ENCODE results near the gene MARCHF9. TPM values are rescaled to one million over a fixed set of nuclear protein-coding genes. Genes with fewer than 3 reads are reported as not detected.
A peak's percentile ranks its signal among the peaks of the same experiment; 100 is the strongest.
"Not testable (repeated sequence)": the region's sequence is repeated elsewhere in the genome, so short reads cannot be mapped to it uniquely, and the experiment has no call there.

MARCHF9 gene
- 10 to 100 TPM in 2 of 4 donors, 1 to 10 TPM in 2; 4.2 to 19.8 (median 10.4) TPM for total RNA-seq

GRCh38 chr12:57754411-57755193 is at the start of gene MARCHF9:
Gene MARCHF9, plus strand, starts transcription at chr12:57755103. Its CDS starts 426 bp downstream, at chr12:57755529.
- no peak for DNase-seq (ENCODE audit: low spot score in 2 of 2)
- H3K27ac ChIP-seq, result peak within 1 kb of the TSS; percentile 37 to 86 (median 70)
- TF ChIP-seq CTCF (IDR thresholded peaks at IDR 0.05) (no peak), EP300 (IDR thresholded peaks at IDR 0.05) (no peak), POLR2A (IDR thresholded peaks at IDR 0.05) (no peak)

GRCh38 chr12:57707250-57707649 is 47.7 kb upstream of the MARCHF9 start:
- Histone ChIP-seq H3K27ac (no peak overlapping the region), H3K27me3 (no peaks in the 10 kb centered on the region), H3K36me3 (peaks cover 0 to 84% (median 0%) of the 10 kb centered on the region in 3 donors), H3K9me3 (peaks cover 0 to 15% (median 0%) of the 10 kb centered on the region in 4 donors), H3K4me3 (no peak overlapping the region), H3K4me1 (no peaks in the 10 kb centered on the region)
- TF ChIP-seq CTCF (IDR thresholded peaks at IDR 0.05), result no peak
- no peak for TF ChIP-seq EP300 (IDR thresholded peaks at IDR 0.05)
- TF ChIP-seq POLR2A (IDR thresholded peaks at IDR 0.05), result no peak
- no peak for DNase-seq (ENCODE audit: low spot score in 2 of 2)
- 92 to 95% methylated on average over 3 of the region's 3 CpGs for WGBS, 2 donors

More at GRCh38 chr12:57754411-57755193, at the start of gene MARCHF9:
- 2 to 3% methylated on average over 20 to 21 of the region's 41 CpGs for WGBS, 2 donors
- no peaks in the 10 kb centered on the region for H3K9me3 ChIP-seq
- peaks cover 0 to 52% (median 20%) of the 10 kb centered on the region in 4 donors for H3K4me1 ChIP-seq
- peaks cover 0 to 41% (median 6%) of the 10 kb centered on the region in 3 donors for H3K36me3 ChIP-seq
- no peaks in the 10 kb centered on the region for H3K27me3 ChIP-seq
- peak within 1 kb of the TSS; percentile 57 to 90 (median 70) for H3K4me3 ChIP-seq

- Histone ChIP-seq H3K9me3 (peaks cover 0 to 10% (median 0%) of the 10 kb centered on the region in 4 donors), H3K27me3 (no peaks in the 10 kb centered on the region), H3K36me3 (peaks cover 0 to 84% (median 0%) of the 10 kb centered on the region in 3 donors), H3K4me1 (no peaks in the 10 kb centered on the region), H3K27ac (no peak overlapping the region), H3K4me3 (no peak overlapping the region)
- TF ChIP-seq POLR2A (IDR thresholded peaks at IDR 0.05) (no peak), EP300 (IDR thresholded peaks at IDR 0.05) (no peak), CTCF (IDR thresholded peaks at IDR 0.05) (no peak)
- no peak for DNase-seq (ENCODE audit: low spot score in 2 of 2)
- WGBS, 2 donors, result 88 to 93% methylated on average over 2 of the region's 2 CpGs
Measured at GRCh38 chr12:57708296-57708695, 46.6 kb upstream of the MARCHF9 start.

GRCh38 chr12:57712701-57713100 is 42.2 kb upstream of the MARCHF9 start:
- Histone ChIP-seq H3K4me1 (no peaks in the 10 kb centered on the region), H3K4me3 (no peak overlapping the region), H3K27me3 (no peaks in the 10 kb centered on the region), H3K9me3 (no peaks in the 10 kb centered on the region), H3K36me3 (peaks cover 0 to 81% (median 7%) of the 10 kb centered on the region in 3 donors), H3K27ac (no peak overlapping the region)
- no peak for TF ChIP-seq CTCF (IDR thresholded peaks at IDR 0.05)
- no peak for TF ChIP-seq POLR2A (IDR thresholded peaks at IDR 0.05)
- WGBS, 2 donors, result 63 to 82% methylated on average over 3 of the region's 3 CpGs
- DNase-seq (ENCODE audit: low spot score in 2 of 2), result no peak

- Histone ChIP-seq H3K4me1 (no peaks in the 10 kb centered on the region), H3K9me3 (no peaks in the 10 kb centered on the region), H3K36me3 (peaks cover 0 to 81% (median 11%) of the 10 kb centered on the region in 3 donors), H3K27ac (no peak overlapping the region), H3K4me3 (no peak overlapping the region), H3K27me3 (no peaks in the 10 kb centered on the region)
- 60 to 66% methylated on average over 5 of the region's 5 CpGs for WGBS, 2 donors
- no peak for DNase-seq (ENCODE audit: low spot score in 2 of 2)
- TF ChIP-seq POLR2A (IDR thresholded peaks at IDR 0.05), result no peak
- no peak for TF ChIP-seq CTCF (IDR thresholded peaks at IDR 0.05)
- TF ChIP-seq EP300 (IDR thresholded peaks at IDR 0.05), result no peak
Measured at GRCh38 chr12:57713209-57713608, 41.7 kb upstream of the MARCHF9 start.

- H3K4me1 ChIP-seq; H3K4me3 ChIP-seq; H3K9me3 ChIP-seq; DNase-seq (ENCODE audit: low spot score in 2 of 2); H3K27me3 ChIP-seq; H3K27ac ChIP-seq: not testable (repeated sequence)
- peaks cover 0 to 87% (median 16%) of the 10 kb centered on the region in 3 donors for H3K36me3 ChIP-seq
- 90 to 96% methylated on average over 6 of the region's 6 CpGs for WGBS, 2 donors
Measured at GRCh38 chr12:57715036-57715748, 39.7 kb upstream of the MARCHF9 start.

Measured in tibial nerve (tissue), 4 donors.